ENCODE data around the gene FOSL2. TPM values are rescaled to one million over a fixed set of nuclear protein-coding genes. Genes with fewer than 3 reads are reported as not detected.

The FOSL2 gene
- total RNA-seq, 2 experiments from 2014 or later = 0.35 to 1.0 TPM

- Histone ChIP-seq H4K20me1 (ENCODE audit: insufficient read depth, low read length) (no peaks in the 10 kb centered on the region), H3K4me1 (ENCODE audit: insufficient read depth, low read length, poor library complexity, severe bottlenecking) (no peaks in the 10 kb centered on the region), H3K4me3 (ENCODE audit: low read depth, low read length, poor library complexity, severe bottlenecking) (no peak overlapping the region), H3K27ac (ENCODE audit: low read depth, low read length, poor library complexity, severe bottlenecking) (no peak overlapping the region), H3K9me2 (ENCODE audit: insufficient read depth, low read length) (no peaks in the 10 kb centered on the region), H2AFZ (ENCODE audit: low read length) (no peak overlapping the region), H3K4me2 (ENCODE audit: low read length) (no peak overlapping the region), H3K9me3 (ENCODE audit: low read length) (no peaks in the 10 kb centered on the region), H3K79me2 (ENCODE audit: insufficient read depth, low read depth, low read length) (no peaks in the 10 kb centered on the region), H3K36me3 (ENCODE audit: insufficient read depth, low read length) (no peaks in the 10 kb centered on the region)
- no TSS peak for BruUV-seq (replicated peaks)
- TF ChIP-seq EZH2phosphoT487 (IDR thresholded peaks at IDR 0.05; ENCODE audit: borderline replicate concordance, low read depth, low read length) = no peak
- TF ChIP-seq CTCF (conservative IDR thresholded peaks at IDR 0.05; ENCODE audit: low read length) = no peak
- intact Hi-C loops (cut with micrococcal nuclease; ENCODE audit: unreplicated experiment) = no loop called here
- POLR2A ChIA-PET = no interaction called here
- no peak for DNase-seq (ENCODE audit: low spot score)
- CTCF ChIA-PET (ENCODE audit: unreplicated experiment) = no interaction called here
These were observed 44.5 kb upstream of the FOSL2 start for GRCh38 chr2:28348149-28348567.

- H3K27ac ChIP-seq (ENCODE audit: low read depth, low read length, poor library complexity, severe bottlenecking) = no peak overlapping the region
- CTCF ChIA-PET (ENCODE audit: unreplicated experiment) = no interaction called here
- POLR2A ChIA-PET = no interaction called here
- no peak overlapping the region for H2AFZ ChIP-seq (ENCODE audit: low read length)
- H3K9me2 ChIP-seq (ENCODE audit: insufficient read depth, low read length) = no peaks in the 10 kb centered on the region
- H3K9me3 ChIP-seq (ENCODE audit: low read length) = no peaks in the 10 kb centered on the region
- H3K4me3 ChIP-seq (ENCODE audit: low read depth, low read length, poor library complexity, severe bottlenecking) = no peak overlapping the region
- BruUV-seq (replicated peaks) = no TSS peak
- no peaks in the 10 kb centered on the region for H3K79me2 ChIP-seq (ENCODE audit: insufficient read depth, low read depth, low read length)
- DNase-seq (ENCODE audit: low spot score) = no peak
- H3K36me3 ChIP-seq (ENCODE audit: insufficient read depth, low read length) = no peaks in the 10 kb centered on the region
- H3K4me2 ChIP-seq (ENCODE audit: low read length) = no peak overlapping the region
- no peaks in the 10 kb centered on the region for H4K20me1 ChIP-seq (ENCODE audit: insufficient read depth, low read length)
- no peaks in the 10 kb centered on the region for H3K4me1 ChIP-seq (ENCODE audit: insufficient read depth, low read length, poor library complexity, severe bottlenecking)
- TF ChIP-seq CTCF (conservative IDR thresholded peaks at IDR 0.05; ENCODE audit: low read length) (no peak), EZH2phosphoT487 (IDR thresholded peaks at IDR 0.05; ENCODE audit: borderline replicate concordance, low read depth, low read length) (no peak)
- intact Hi-C loops (cut with micrococcal nuclease; ENCODE audit: unreplicated experiment) = no loop called here
These were observed 43.7 kb upstream of the FOSL2 start for GRCh38 chr2:28348921-28349320.

- POLR2A ChIA-PET = no interaction called here
- TF ChIP-seq EZH2phosphoT487 (IDR thresholded peaks at IDR 0.05; ENCODE audit: borderline replicate concordance, low read depth, low read length) (no peak), CTCF (conservative IDR thresholded peaks at IDR 0.05; ENCODE audit: low read length) (no peak)
- Histone ChIP-seq H3K4me1 (ENCODE audit: insufficient read depth, low read length, poor library complexity, severe bottlenecking) (no peaks in the 10 kb centered on the region), H3K9me2 (ENCODE audit: insufficient read depth, low read length) (no peaks in the 10 kb centered on the region), H3K4me3 (ENCODE audit: low read depth, low read length, poor library complexity, severe bottlenecking) (no peak overlapping the region), H4K20me1 (ENCODE audit: insufficient read depth, low read length) (no peaks in the 10 kb centered on the region), H3K9me3 (ENCODE audit: low read length) (no peaks in the 10 kb centered on the region), H3K4me2 (ENCODE audit: low read length) (no peak overlapping the region), H3K79me2 (ENCODE audit: insufficient read depth, low read depth, low read length) (no peaks in the 10 kb centered on the region), H3K36me3 (ENCODE audit: insufficient read depth, low read length) (no peaks in the 10 kb centered on the region), H3K27ac (ENCODE audit: low read depth, low read length, poor library complexity, severe bottlenecking) (no peak overlapping the region), H2AFZ (ENCODE audit: low read length) (no peak overlapping the region)
- intact Hi-C loops (cut with micrococcal nuclease; ENCODE audit: unreplicated experiment) = no loop called here
- no TSS peak for BruUV-seq (replicated peaks)
- CTCF ChIA-PET (ENCODE audit: unreplicated experiment) = no interaction called here
- DNase-seq (ENCODE audit: low spot score) = no peak
These were observed 43.0 kb upstream of the FOSL2 start for GRCh38 chr2:28349546-28350165.
